Stimulated activated naive CD4-positive, alpha-beta T cell (primary cell): Measurements from ENCODE around the gene DPAGT1.
"Not testable (repeated sequence)": the region's sequence is repeated elsewhere in the genome, so short reads cannot be mapped to it uniquely, and the experiment has no call there.

Experiments used
- DNase-seq, 6 experiments: peaks; one replicate each; lab custom pipeline; 2025; lab: John Stamatoyannopoulos, UW

Gene DPAGT1

GRCh38 chr11:119115484-119116234 lies 14.0 kb upstream of the DPAGT1 start:
- DNase-seq: peak in 5 of 6 experiments; percentile 22 to 79 (median 68)

GRCh38 chr11:119114351-119114750 lies 12.7 kb upstream of the DPAGT1 start:
- DNase-seq: no peak

- DNase-seq: no peak
Measured at GRCh38 chr11:119113716-119114115, 12.1 kb upstream of the DPAGT1 start.

GRCh38 chr11:119112314-119113020 lies 10.8 kb upstream of the DPAGT1 start:
- no peak for DNase-seq

GRCh38 chr11:119111361-119111925 lies 9.8 kb upstream of the DPAGT1 start:
- no peak for DNase-seq

GRCh38 chr11:119110439-119110838 lies 8.8 kb upstream of the DPAGT1 start:
- no peak for DNase-seq

GRCh38 chr11:119109843-119110242 lies 8.2 kb upstream of the DPAGT1 start:
- DNase-seq: no peak

- DNase-seq: no peak
Measured at GRCh38 chr11:119108857-119109221, 7.2 kb upstream of the DPAGT1 start.

GRCh38 chr11:119108146-119108856 lies 6.6 kb upstream of the DPAGT1 start:
- DNase-seq: peak in 5 of 6 experiments; percentile 15 to 40 (median 26)

GRCh38 chr11:119107538-119108145 lies 6.0 kb upstream of the DPAGT1 start:
- no peak for DNase-seq

- peak; percentile 77 to 90 (median 86) for DNase-seq
Measured at GRCh38 chr11:119106564-119107537, 5.2 kb upstream of the DPAGT1 start, which contains the start of gene C2CD2L. C2CD2L (plus strand) TSS chr11:119107344; CDS start chr11:119107742, 398 bp downstream.

GRCh38 chr11:119103793-119104192 lies 2.1 kb upstream of the DPAGT1 start:
- peak in 1 of 6 experiments; percentile 6 for DNase-seq

- DNase-seq: not testable (repeated sequence)
Measured at GRCh38 chr11:119103161-119103664, 1.6 kb upstream of the DPAGT1 start.

GRCh38 chr11:119100994-119101758 lies 477 bp downstream of the DPAGT1 start:
- no peak for DNase-seq

GRCh38 chr11:119100246-119100970 lies 1.2 kb downstream of the DPAGT1 start:
- no peak for DNase-seq

- no peak for DNase-seq
Measured at GRCh38 chr11:119099711-119100110, 1.9 kb downstream of the DPAGT1 start.

GRCh38 chr11:119095066-119095880 lies 6.4 kb downstream of the DPAGT1 start:
- DNase-seq: peak; percentile 99 to 100 (median 100)

GRCh38 chr11:119094816-119095065 lies 6.9 kb downstream of the DPAGT1 start:
- peak in 1 of 6 experiments; percentile 46 for DNase-seq
